WTC11 (cell line): Measurements from ENCODE around the gene OBI1. TPM values are rescaled to one million over a fixed set of nuclear protein-coding genes. Genes with fewer than 3 reads are reported as not detected.

ENCODE experiments used
- ATAC-seq: fragments of 200-7000 bp; cut with Tn5 transposase; 2 replicates; pipeline ENCODE4 v1.10.0; 2021; ENCODE audit warnings: mild to moderate bottlenecking, moderate library complexity
- CTCF ChIA-PET: fragments of 300-600 bp; sonication (Branson Sonifier 250); formaldehyde crosslinking; loops from one replicate; lab custom pipeline; 2021; ENCODE audit warnings: antibody characterized with exemption; lab: Charles Lee
- POLR2A ChIA-PET: fragments of 350-600 bp; sonication (Branson Sonifier 250); formaldehyde crosslinking; loops from one replicate; lab custom pipeline; 2021; ENCODE audit warnings: antibody characterized with exemption; lab: Charles Lee
- DNase-seq: peaks from one replicate; pipeline ENCODE4 v3.0.0; 2021; ENCODE audit warnings: low spot score
- H3K27ac Mint-ChIP-seq: 2 replicates; pipeline ENCODE4 v1.8.0; 2021; ENCODE audit warnings: mixed read lengths
- H3K27me3 Mint-ChIP-seq: 2 replicates; pipeline ENCODE4 v1.8.0; 2021; ENCODE audit warnings: low read depth, mild to moderate bottlenecking, moderate library complexity, mixed read lengths
- H3K36me3 Mint-ChIP-seq: 2 replicates; pipeline ENCODE4 v1.8.0; 2021; ENCODE audit warnings: mixed read lengths
- H3K4me1 Mint-ChIP-seq: 2 replicates; pipeline ENCODE4 v1.8.0; 2022; ENCODE audit warnings: mixed read lengths
- H3K4me3 Mint-ChIP-seq: 2 replicates; pipeline ENCODE4 v1.8.0; 2021; ENCODE audit warnings: mild to moderate bottlenecking, moderate library complexity, mixed read lengths
- H3K9me3 Mint-ChIP-seq: 2 replicates; pipeline ENCODE4 v1.8.0; 2021; ENCODE audit warnings: mixed read lengths
- AFF4 ChIP-seq: sonication (generic); formaldehyde crosslinking; IDR thresholded peaks from 2 replicates; pipeline ENCODE4 v1.8.1; 2023; ENCODE audit warnings: mild to moderate bottlenecking, missing genetic modification reagents, borderline replicate concordance
- ARID4B ChIP-seq: sonication (generic); formaldehyde crosslinking; IDR thresholded peaks from 2 replicates; pipeline ENCODE4 v1.8.0; 2023; ENCODE audit warnings: missing genetic modification reagents, mild to moderate bottlenecking, borderline replicate concordance
- CDX4 ChIP-seq: fragments of 250-450 bp; sonication (Bioruptor Pico); IDR thresholded peaks from 2 replicates; pipeline ENCODE4 v1.9.0; 2021; ENCODE audit warnings: moderate library complexity, mild to moderate bottlenecking, inconsistent platforms, borderline replicate concordance
- CREB1 ChIP-seq: sonication (generic); formaldehyde crosslinking; IDR thresholded peaks from 2 replicates; pipeline ENCODE4 v1.8.0; 2023; ENCODE audit warnings: mild to moderate bottlenecking, missing genetic modification reagents
- GRHL2 ChIP-seq: fragments of 250-450 bp; sonication (Bioruptor Pico); IDR thresholded peaks from 2 replicates; pipeline ENCODE4 v1.8.0; 2022; ENCODE audit warnings: mild to moderate bottlenecking, moderate library complexity; ENCODE audit not compliant: insufficient replicate concordance, severe bottlenecking
- NFATC4 ChIP-seq: fragments of 250-450 bp; sonication (Bioruptor Pico); IDR thresholded peaks from 2 replicates; pipeline ENCODE4 v1.9.0; 2021; ENCODE audit warnings: mild to moderate bottlenecking
- NR1H2 ChIP-seq: sonication (generic); formaldehyde crosslinking; IDR thresholded peaks from 2 replicates; pipeline ENCODE4 v1.9.0; 2021; ENCODE audit warnings: mild to moderate bottlenecking, moderate library complexity, missing genetic modification reagents
- PREB ChIP-seq: sonication (generic); formaldehyde crosslinking; IDR thresholded peaks from 2 replicates; pipeline ENCODE4 v1.8.1; 2022; ENCODE audit warnings: mild to moderate bottlenecking, missing genetic modification reagents, moderate library complexity, borderline replicate concordance
- RELA ChIP-seq: sonication (generic); formaldehyde crosslinking; IDR thresholded peaks from 2 replicates; pipeline ENCODE4 v1.8.1; 2022; ENCODE audit warnings: missing genetic modification reagents, mild to moderate bottlenecking, borderline replicate concordance
- ZNF281 ChIP-seq: sonication (generic); formaldehyde crosslinking; IDR thresholded peaks from 2 replicates; pipeline ENCODE4 v1.8.0; 2023; ENCODE audit warnings: mild to moderate bottlenecking, missing genetic modification reagents
- ZNF423 ChIP-seq: fragments of 250-450 bp; sonication (Bioruptor Pico); IDR thresholded peaks from 2 replicates; pipeline ENCODE4 v2.1.2; 2022; ENCODE audit warnings: mild to moderate bottlenecking, moderate library complexity
- ZNF425 ChIP-seq: fragments of 250-450 bp; sonication (Bioruptor Pico); conservative IDR thresholded peaks from 2 replicates; pipeline ENCODE4 v1.9.0; 2021; ENCODE audit warnings: mild to moderate bottlenecking
- ZNF671 ChIP-seq: fragments of 250-450 bp; sonication (Bioruptor Pico); IDR thresholded peaks from 2 replicates; pipeline ENCODE4 v1.8.0; 2021; ENCODE audit warnings: mild to moderate bottlenecking
- total RNA-seq: library from RNA; stranded (reverse); gene quantifications from 3 replicates; pipeline ENCODE4 v1.2.3, GENCODE V29; 2021

OBI1 gene
- total RNA-seq, 1 experiment from 2014 or later: 13.4 TPM

- ATAC-seq: no peak
- peaks cover 28% of the 10 kb centered on the region for H3K27me3 Mint-ChIP-seq
- no peak overlapping the region for H3K27ac Mint-ChIP-seq
- H3K4me1 Mint-ChIP-seq: peaks cover 35% of the 10 kb centered on the region
- no peaks in the 10 kb centered on the region for H3K36me3 Mint-ChIP-seq
- ChIA-PET CTCF (no interaction called here), POLR2A (no interaction called here)
- no peak for DNase-seq
- TF ChIP-seq ARID4B (CRISPR knock-in tag): no peak
- no peaks in the 10 kb centered on the region for H3K9me3 Mint-ChIP-seq
- no peak overlapping the region for H3K4me3 Mint-ChIP-seq
Observed at GRCh38 chr13:78662467-78662866, 3.5 kb upstream of the OBI1 start.

GRCh38 chr13:78660495-78660857 is 1.5 kb upstream of the OBI1 start:
- Mint-ChIP-seq H3K4me3 (peak overlapping the region; percentile 96), H3K4me1 (peaks cover 46% of the 10 kb centered on the region), H3K9me3 (no peaks in the 10 kb centered on the region), H3K27ac (0 out of 2 replicates have a peak overlapping the region, but pooled peaks have one; percentile 57), H3K27me3 (peaks cover 46% of the 10 kb centered on the region), H3K36me3 (peaks cover 3% of the 10 kb centered on the region; the same call in 1 of the 2 replicates)
- ChIA-PET POLR2A (no interaction called here), CTCF (interaction anchor here (0.9 to 1.0 kb wide), 2 partner anchors 74 to 420 kb away, joined by 4 read pairs; no protein-coding TSS in a partner anchor)
- ATAC-seq (no peak), DNase-seq (no peak)
- TF ChIP-seq ZNF281 (no peak), CDX4 (no peak), RELA (CRISPR knock-in tag) (no peak), GRHL2 (CRISPR knock-in tag) (no peak), CREB1 (CRISPR knock-in tag) (no peak), ZNF425 (CRISPR knock-in tag) (no peak), ZNF423 (CRISPR knock-in tag) (no peak), AFF4 (CRISPR knock-in tag) (no peak), NFATC4 (CRISPR knock-in tag) (no peak), PREB (CRISPR knock-in tag) (no peak), ZNF671 (CRISPR knock-in tag) (no peak), NR1H2 (CRISPR knock-in tag) (no peak)
